HepG2 (cell line): ENCODE results near the gene DRC3. TPM values are rescaled to one million over a fixed set of nuclear protein-coding genes. Genes with fewer than 3 reads are reported as not detected.

ENCODE experiments used
- ATAC-seq: fragments of 200-7000 bp; cut with Tn5 transposase; 3 replicates; pipeline ENCODE4 v1.9.1; 2020; ENCODE audit warnings: mild to moderate bottlenecking, moderate library complexity
- BruUV-seq: library from RNA; stranded (reverse); fragments of 400-500 nt; replicated peaks from 2 replicates; lab custom pipeline; 2021; lab: Mats Ljungman, UMichigan
- CTCF ChIA-PET: fragments of 300-600 bp; formaldehyde crosslinking; extraction: SDS; loops from one replicate; lab custom pipeline; 2021; ENCODE audit warnings: low total read pairs, inconsistent platforms, low intra/inter-chr PET ratio; lab: Yijun Ruan, JAX
- POLR2A ChIA-PET: fragments of 350-600 bp; sonication (Branson Sonifier 250); formaldehyde crosslinking; loops from one replicate; lab custom pipeline; 2020; ENCODE audit warnings: antibody characterized with exemption, inconsistent platforms; lab: Yijun Ruan, JAX
- DNase-seq: peaks from one replicate; pipeline ENCODE4 v3.0.0-alpha.2; 2015; ENCODE audit warnings: low spot score
- FAIRE-seq: peaks from 3 replicates; lab custom pipeline; 2011; peaks lifted over from hg19 to GRCh38; lab: Jason Lieb, UNC
- H2AFZ ChIP-seq: one replicate; pipeline ENCODE4 v1.6.1; 2011; ENCODE audit warnings: low read length, inconsistent platforms
- H3K27ac ChIP-seq: fragments of 300-600 bp; 3 replicates; pipeline ENCODE4 v1.8.0; 2011; ENCODE audit warnings: mixed run types, mild to moderate bottlenecking, mixed read lengths, low read length, inconsistent platforms; ENCODE audit not compliant: insufficient read depth; ENCODE audit errors: extremely low read length
- H3K27me3 ChIP-seq, 2 experiments: fragments of 200-600 bp in 1 of 2; 2 replicates in 1 of 2; 3 replicates in 1 of 2; pipeline versions ENCODE4 v1.6.0 to v1.8.0; 2011; ENCODE audit warnings: low read length in 2 of 2, mild to moderate bottlenecking in 2 of 2, moderate library complexity in 2 of 2, inconsistent platforms in 1 of 2; ENCODE audit not compliant: insufficient read depth in 2 of 2, control insufficient read depth in 1 of 2
- H3K36me3 ChIP-seq, 2 experiments: fragments of 200-600 bp in 1 of 2; replicated peaks in 1 of 2; 2 replicates in 1 of 2; 3 replicates in 1 of 2; pipeline versions ENCODE4 v1.5.1 to v1.8.0; 2011; ENCODE audit warnings: low read length in 2 of 2, inconsistent platforms in 1 of 2; ENCODE audit not compliant: insufficient read depth in 2 of 2, control insufficient read depth in 1 of 2
- H3K4me1 ChIP-seq: 2 replicates; pipeline ENCODE4 v1.5.1; 2012; ENCODE audit warnings: low read length, inconsistent platforms; ENCODE audit not compliant: insufficient read depth
- H3K4me2 ChIP-seq: 2 replicates; pipeline ENCODE4 v1.6.0; 2011; ENCODE audit warnings: low read depth, low read length, inconsistent platforms
- H3K4me3 ChIP-seq, 3 experiments: fragments of 200-600 bp in 1 of 3; sonication (generic), shearing (Covaris generic) in 1 of 3; replicated peaks in 1 of 3; 2 replicates each; pipeline ENCODE4 v1.5.1; 2011 to 2016; ENCODE audit warnings: low read length in 3 of 3, inconsistent platforms in 2 of 3, low read depth in 2 of 3, mild to moderate bottlenecking in 2 of 3, control low read depth in 1 of 3, mixed read lengths in 1 of 3; ENCODE audit not compliant: insufficient read depth in 1 of 3
- H3K79me2 ChIP-seq: one replicate; pipeline ENCODE4 v1.6.1; 2011; ENCODE audit warnings: low read length, inconsistent platforms; ENCODE audit not compliant: insufficient read depth
- H3K9ac ChIP-seq: 2 replicates; pipeline ENCODE4 v1.6.0; 2011; ENCODE audit warnings: mild to moderate bottlenecking, low read depth, low read length, inconsistent platforms; ENCODE audit not compliant: insufficient read depth
- H3K9me3 ChIP-seq: 2 replicates; pipeline ENCODE4 v1.5.1; 2012; ENCODE audit warnings: mild to moderate bottlenecking, low read length
- H4K20me1 ChIP-seq: 2 replicates; pipeline ENCODE4 v1.6.0; 2011; ENCODE audit warnings: inconsistent platforms, mild to moderate bottlenecking, low read length, moderate library complexity; ENCODE audit not compliant: insufficient read depth
- ARID2 ChIP-seq: sonication (generic); formaldehyde crosslinking; IDR thresholded peaks from 2 replicates; pipeline ENCODE4 v1.8.1; 2022; ENCODE audit warnings: mild to moderate bottlenecking, missing genetic modification reagents, borderline replicate concordance
- HOXA7 ChIP-seq: sonication (generic); formaldehyde crosslinking; IDR thresholded peaks from 2 replicates; pipeline ENCODE4 v1.8.1; 2022; ENCODE audit warnings: mild to moderate bottlenecking, missing genetic modification reagents, moderate library complexity
- MXI1 ChIP-seq: IDR thresholded peaks from 3 replicates; pipeline ENCODE4 v1.6.1; 2012; ENCODE audit warnings: low read depth, low read length, inconsistent platforms, borderline replicate concordance
- PHF20 ChIP-seq: sonication (generic); formaldehyde crosslinking; IDR thresholded peaks from 2 replicates; pipeline ENCODE4 v1.5.0; 2020; ENCODE audit warnings: mild to moderate bottlenecking, missing genetic modification reagents
- ZNF530 ChIP-seq: sonication (generic); formaldehyde crosslinking; IDR thresholded peaks from 2 replicates; pipeline ENCODE4 v1.5.0; 2020; ENCODE audit warnings: low read depth, mild to moderate bottlenecking, missing genetic modification reagents
- WGBS: methylation state at CpG from one replicate; pipeline ENCODE4 v1.1.6; 2017; ENCODE audit warnings: low lambda C conversion rate; 5-methylcytosine and 5-hydroxymethylcytosine counted together
- in situ Hi-C: cut with HindIII; loops from 2 replicates; pipeline ENCODE4 v1.10.0; 2017; ENCODE audit warnings: low pct_unique_long_range_greater_than_20kb; ENCODE audit not compliant: extremely low pct_ligation_motif_present
- intact Hi-C: fragments of 100-400 bp; cut with micrococcal nuclease; formaldehyde crosslinking; loops from one replicate; pipeline ENCODE4 v1.10.0; 2022; ENCODE audit not compliant: unreplicated experiment
- polyA plus RNA-seq, 8 experiments: library from polyadenylated mRNA; depleted of rRNA in 3 of 8; stranded (reverse) in 7 of 8; unstranded in 1 of 8; fragments of >200 nt; fragmentation: Illumina TruSeq in 4 of 8; extraction: Trizol in 4 of 8; gene quantifications; 2 replicates each; pipeline versions ENCODE4 v1.2.1 to v1.2.3, GENCODE V29; 2011 to 2016; ENCODE audit warnings: low read depth in 4 of 8, missing spikeins in 1 of 8, mixed read lengths in 1 of 8; ENCODE audit not compliant: insufficient read depth in 1 of 8
- total RNA-seq, 5 experiments: library from RNA; depleted of rRNA; stranded (reverse); fragments of >200 nt; fragmentation: Illumina TruSeq; extraction: Trizol; gene quantifications; 2 replicates each; pipeline ENCODE4 v1.2.3, GENCODE V29; 2016; ENCODE audit warnings: low read depth in 1 of 5

The DRC3 gene
- total and polyA plus RNA-seq, 2 of the 13 experiments (the other 11 are each of a cell fraction or from before 2014, with no cell fraction given), result 0.53 to 0.87 TPM

GRCh38 chr17:17924857-17925250 lies 47.8 kb upstream of the DRC3 start:
- Histone ChIP-seq H3K4me2 (no peak overlapping the region), H3K9me3 (no peaks in the 10 kb centered on the region), H3K27ac (no peak overlapping the region), H3K27me3 (no peaks in the 10 kb centered on the region), H3K4me1 (peaks cover 46% of the 10 kb centered on the region), H3K9ac (no peak overlapping the region), H4K20me1 (no peaks in the 10 kb centered on the region), H3K79me2 (no peaks in the 10 kb centered on the region), H3K36me3 (no peaks in the 10 kb centered on the region), H3K4me3 (no peak overlapping the region), H2AFZ (no peak overlapping the region)
- no TSS peak for BruUV-seq
- no peak for TF ChIP-seq HOXA7 (CRISPR knock-in tag)
- TF ChIP-seq PHF20 (CRISPR knock-in tag), result no peak
- TF ChIP-seq ZNF530 (CRISPR knock-in tag), result no peak
- no peak for TF ChIP-seq MXI1
- intact Hi-C loops (loop anchor here (5.0 kb wide), 1 partner anchor 47 kb away; the partner anchor contains the start of genes DRC3 and TOM1L2), in situ Hi-C loops (no loop called here)
- ATAC-seq (no peak), FAIRE-seq (no peak), DNase-seq (no peak)
- ChIA-PET CTCF (no interaction called here), POLR2A (no interaction called here)

- no peaks in the 10 kb centered on the region for H3K36me3 ChIP-seq
- H3K9me3 ChIP-seq, result no peaks in the 10 kb centered on the region
- 81% methylated on average over 4 of the region's 4 CpGs for WGBS
- no peaks in the 10 kb centered on the region for H3K79me2 ChIP-seq
- no TSS peak for BruUV-seq
- ATAC-seq (no peak), DNase-seq (no peak), FAIRE-seq (no peak)
- no peaks in the 10 kb centered on the region for H4K20me1 ChIP-seq
- in situ Hi-C loops, result no loop called here
- no peak overlapping the region for H3K4me2 ChIP-seq
- ChIA-PET CTCF (no interaction called here), POLR2A (no interaction called here)
- H2AFZ ChIP-seq, result no peak overlapping the region
- peaks cover 34% of the 10 kb centered on the region for H3K4me1 ChIP-seq
- TF ChIP-seq ARID2 (CRISPR knock-in tag), result no peak
- H3K4me3 ChIP-seq, result no peak overlapping the region
- H3K9ac ChIP-seq, result no peak overlapping the region
- intact Hi-C loops, result no loop called here
- no peaks in the 10 kb centered on the region for H3K27me3 ChIP-seq
- no peak overlapping the region for H3K27ac ChIP-seq
Measured at GRCh38 chr17:17926036-17926435, 46.6 kb upstream of the DRC3 start.
